ENCODE data around the gene TENT4B.

DNA sequence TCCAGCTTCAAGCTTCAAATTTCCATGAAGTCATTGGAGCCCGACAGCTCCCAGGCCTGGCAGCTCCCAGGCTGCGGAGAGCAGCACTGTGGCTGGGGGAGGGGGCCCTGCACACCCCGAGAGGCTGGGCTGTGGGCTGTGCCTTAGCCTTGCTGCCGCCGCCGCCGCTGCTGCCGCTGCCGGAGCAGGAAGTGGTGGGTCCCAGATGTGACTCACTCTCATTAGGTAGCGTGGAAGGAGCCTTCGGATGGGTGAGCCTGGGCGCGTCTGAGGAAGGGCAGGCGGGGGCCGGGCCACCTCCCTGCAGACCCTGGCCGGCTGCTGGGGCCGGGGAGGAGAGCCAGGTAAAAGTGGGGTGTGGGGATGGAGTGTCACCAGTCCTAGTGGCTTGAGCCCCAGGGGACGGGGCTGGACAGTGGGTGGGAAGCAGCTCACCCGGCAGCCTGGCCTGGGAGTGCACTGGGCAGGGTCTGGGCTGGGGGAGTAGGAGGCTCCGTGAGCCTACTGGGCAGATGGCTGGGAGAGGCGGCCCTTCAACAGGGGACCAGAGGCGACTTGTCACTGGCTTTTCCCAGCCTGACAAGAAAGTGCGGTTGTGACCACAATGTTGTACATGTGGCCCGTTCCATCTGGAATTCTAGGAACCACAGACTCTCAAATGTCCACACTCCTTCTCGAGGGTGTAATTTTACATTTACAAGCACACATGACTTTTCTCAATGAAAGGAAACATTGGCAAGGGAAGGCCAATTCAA lies 113.4 kb downstream of the TENT4B start, which contains the start of gene ADCY7:
- TF ChIP-seq, protein P1, sequence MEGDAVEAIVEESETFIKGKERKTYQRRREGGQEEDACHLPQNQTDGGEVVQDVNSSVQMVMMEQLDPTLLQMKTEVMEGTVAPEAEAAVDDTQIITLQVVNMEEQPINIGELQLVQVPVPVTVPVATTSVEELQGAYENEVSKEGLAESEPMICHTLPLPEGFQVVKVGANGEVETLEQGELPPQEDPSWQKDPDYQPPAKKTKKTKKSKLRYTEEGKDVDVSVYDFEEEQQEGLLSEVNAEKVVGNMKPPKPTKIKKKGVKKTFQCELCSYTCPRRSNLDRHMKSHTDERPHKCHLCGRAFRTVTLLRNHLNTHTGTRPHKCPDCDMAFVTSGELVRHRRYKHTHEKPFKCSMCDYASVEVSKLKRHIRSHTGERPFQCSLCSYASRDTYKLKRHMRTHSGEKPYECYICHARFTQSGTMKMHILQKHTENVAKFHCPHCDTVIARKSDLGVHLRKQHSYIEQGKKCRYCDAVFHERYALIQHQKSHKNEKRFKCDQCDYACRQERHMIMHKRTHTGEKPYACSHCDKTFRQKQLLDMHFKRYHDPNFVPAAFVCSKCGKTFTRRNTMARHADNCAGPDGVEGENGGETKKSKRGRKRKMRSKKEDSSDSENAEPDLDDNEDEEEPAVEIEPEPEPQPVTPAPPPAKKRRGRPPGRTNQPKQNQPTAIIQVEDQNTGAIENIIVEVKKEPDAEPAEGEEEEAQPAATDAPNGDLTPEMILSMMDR (conservative IDR thresholded peaks at IDR 0.05; ENCODE audit: low read length) = no peak
- no peak for TF ChIP-seq EZH2phosphoT487 (IDR thresholded peaks at IDR 0.05; ENCODE audit: borderline replicate concordance, low read depth, low read length)
